Esophagus squamous epithelium (tissue), 4 donors: ENCODE data around the gene ZEB1.

Source experiments
- CTCF ChIP-seq, 6 experiments: fragments of 450-650 bp in 4 of 6; fragments of 200-600 bp in 2 of 6; sonication (generic) in 2 of 6; IDR thresholded peaks; one replicate each; pipeline ENCODE4 v1.5.1; 2016 to 2019; ENCODE audit warnings: antibody characterized with exemption in 6 of 6, mild to moderate bottlenecking in 4 of 6, moderate library complexity in 4 of 6
- POLR2A ChIP-seq, 4 donors: fragments of 450-650 bp; IDR thresholded peaks; one replicate each; pipeline ENCODE4 v1.6.1; 2017; ENCODE audit warnings: antibody characterized with exemption in 4 of 4, mild to moderate bottlenecking in 4 of 4, moderate library complexity in 3 of 4

DNA sequence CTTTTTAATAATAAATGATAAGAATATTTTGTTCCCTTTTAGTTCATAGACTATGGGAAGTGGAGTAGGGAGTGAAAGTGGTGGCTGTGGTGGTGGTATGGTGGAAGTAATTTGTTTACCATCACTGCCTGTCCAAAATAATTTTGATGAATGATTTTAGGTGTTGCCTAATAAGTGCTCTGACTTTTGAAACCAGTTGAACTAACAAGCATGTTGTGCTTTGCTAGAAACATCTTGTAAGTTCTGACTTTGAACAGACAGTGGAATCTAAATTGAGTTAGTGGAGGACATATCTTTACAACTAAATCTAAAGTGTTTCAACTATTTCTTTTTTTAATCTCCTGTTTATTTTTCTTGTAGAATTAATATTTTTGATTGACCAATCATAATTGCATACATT, 49.7 kb downstream of the ZEB1 start:
- TF ChIP-seq CTCF (IDR thresholded peaks at IDR 0.05) (no peak), POLR2A (IDR thresholded peaks at IDR 0.05) (no peak)
